GM18909 (cell line): ENCODE results near the gene GYPE.
"Not testable (repeated sequence)": the region's sequence is repeated elsewhere in the genome, so short reads cannot be mapped to it uniquely, and the experiment has no call there.

Experiments used
- ATAC-seq: cut with Tn5 transposase; IDR thresholded peaks from one replicate; pipeline ENCODE4 v1.9.1; 2021; ENCODE audit warnings: mild to moderate bottlenecking; ENCODE audit not compliant: unreplicated experiment, poor library complexity

GYPE gene

DNA sequence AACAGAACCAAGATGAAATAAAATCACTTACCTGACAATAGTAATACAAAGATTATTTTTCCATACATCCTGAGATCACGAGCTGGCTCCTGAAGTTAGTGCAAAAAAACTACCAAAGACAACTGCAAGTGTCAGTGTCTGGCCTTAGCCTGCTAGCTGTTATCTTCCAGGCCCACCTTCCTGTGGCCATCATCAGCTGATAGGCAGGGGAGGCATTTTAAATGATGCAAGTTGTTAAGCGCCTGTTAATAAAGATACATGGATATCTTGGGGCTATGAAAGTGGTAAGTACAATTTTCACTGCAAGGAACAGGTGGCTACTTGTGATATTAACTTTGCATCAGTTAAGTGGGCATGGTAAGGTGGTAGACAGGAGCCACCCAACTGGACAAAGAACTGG, at the start of gene GYPE:
GYPE (minus strand) TSS at position 120 of the 400 bp plus-strand sequence; CDS start at position 68, 52 bp downstream.
- ATAC-seq: not testable (repeated sequence)

DNA sequence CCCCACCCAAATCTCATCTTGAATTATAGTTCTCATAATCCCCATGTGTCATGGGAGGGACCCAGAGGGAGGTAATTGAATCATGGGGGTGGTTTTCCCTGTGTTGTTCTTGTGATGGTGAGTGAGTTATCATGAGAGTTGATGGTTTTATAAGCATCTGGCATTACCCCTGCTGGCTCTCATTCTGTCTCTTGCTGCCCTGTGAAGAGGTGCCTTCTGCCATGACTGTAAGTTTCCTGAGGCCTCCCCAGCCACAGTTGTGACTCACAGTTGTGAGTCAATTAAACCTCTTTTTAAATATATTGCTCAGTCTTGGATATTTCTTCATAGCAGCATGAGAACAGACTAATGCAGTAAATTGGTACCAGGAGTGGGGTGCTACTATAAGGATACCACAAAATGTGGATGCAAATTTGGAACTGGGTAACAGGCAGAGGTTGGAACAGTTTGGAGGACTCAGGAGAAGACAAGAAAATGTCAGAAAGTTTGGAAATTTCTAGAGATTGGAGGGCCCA, 46.2 kb upstream of the GYPE start:
- ATAC-seq: not testable (repeated sequence)

DNA sequence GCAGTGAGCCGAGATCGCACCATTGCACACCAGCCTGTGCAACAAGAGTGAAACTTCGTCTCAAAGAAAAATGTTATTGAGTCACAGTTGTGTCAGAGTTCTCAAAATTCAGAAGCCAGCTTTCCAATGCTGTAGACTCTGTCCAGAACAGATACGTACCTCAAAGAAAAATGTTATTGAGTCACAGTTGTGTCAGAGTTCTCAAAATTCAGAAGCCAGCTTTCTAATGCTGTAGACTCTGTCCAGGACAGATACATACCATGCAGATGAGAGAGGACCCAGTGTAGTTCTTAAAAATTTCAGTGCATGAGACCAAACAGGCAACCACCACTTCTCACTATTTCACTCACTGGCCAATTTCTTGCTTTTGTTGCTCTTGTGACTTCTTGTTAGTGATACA, 45.6 kb upstream of the GYPE start:
- not testable (repeated sequence) for ATAC-seq

DNA sequence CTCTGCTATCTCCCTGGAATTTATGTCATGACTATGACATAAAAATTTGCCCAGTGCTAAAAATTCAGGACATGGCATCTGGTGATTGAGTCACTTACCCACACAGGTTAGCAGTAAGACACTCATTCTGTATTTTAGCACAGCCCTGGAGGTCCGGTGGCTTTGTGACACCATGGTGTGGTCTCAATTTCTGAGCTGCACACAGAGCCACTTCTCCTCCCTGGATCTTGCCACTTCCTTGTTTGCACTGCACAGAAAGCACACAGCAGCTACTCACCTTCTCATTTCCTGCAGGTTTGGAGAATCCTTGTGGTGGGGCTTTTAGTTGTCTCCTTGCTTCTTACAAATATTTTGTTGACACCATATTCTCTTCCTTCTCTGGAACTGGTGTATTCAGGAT, 44.8 kb upstream of the GYPE start:
- not testable (repeated sequence) for ATAC-seq

DNA sequence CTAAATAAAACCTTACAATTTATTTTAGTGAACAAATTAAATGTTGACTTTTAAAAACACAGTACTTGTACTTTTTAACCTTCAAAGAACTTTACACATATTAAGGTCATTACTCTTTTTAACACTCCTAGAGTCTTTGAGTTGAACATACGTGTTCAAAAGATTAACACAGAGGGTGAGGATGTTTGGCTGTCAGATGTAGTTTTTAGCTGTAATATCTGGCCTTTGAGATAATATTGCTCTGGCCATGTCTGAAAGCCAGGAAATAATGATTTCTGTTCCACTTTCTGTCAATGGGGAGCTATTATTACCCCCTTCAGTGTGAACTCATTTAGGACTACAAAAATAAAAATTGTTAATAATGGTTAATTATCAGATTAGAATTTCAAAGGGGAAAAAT, 42.1 kb upstream of the GYPE start:
- ATAC-seq: not testable (repeated sequence)

DNA sequence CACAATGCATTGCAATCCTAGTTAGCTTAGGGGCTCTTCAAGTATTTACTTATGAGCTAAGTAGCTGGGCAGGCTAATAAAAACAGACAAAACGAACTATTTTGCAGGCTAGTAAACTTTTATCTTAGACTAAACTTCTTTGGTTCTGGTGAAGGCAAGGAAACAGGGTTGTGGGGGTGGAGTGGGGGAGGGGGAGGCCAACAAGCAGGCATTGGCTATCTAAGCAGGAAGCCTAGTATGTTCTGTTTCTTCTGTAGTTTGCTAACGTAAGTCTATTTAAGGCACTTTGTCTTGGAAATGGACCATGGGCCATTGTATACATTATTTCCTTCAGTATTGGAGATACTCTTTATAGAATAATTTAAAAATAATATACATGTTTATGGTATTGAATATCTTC, 35.3 kb upstream of the GYPE start:
- not testable (repeated sequence) for ATAC-seq

DNA sequence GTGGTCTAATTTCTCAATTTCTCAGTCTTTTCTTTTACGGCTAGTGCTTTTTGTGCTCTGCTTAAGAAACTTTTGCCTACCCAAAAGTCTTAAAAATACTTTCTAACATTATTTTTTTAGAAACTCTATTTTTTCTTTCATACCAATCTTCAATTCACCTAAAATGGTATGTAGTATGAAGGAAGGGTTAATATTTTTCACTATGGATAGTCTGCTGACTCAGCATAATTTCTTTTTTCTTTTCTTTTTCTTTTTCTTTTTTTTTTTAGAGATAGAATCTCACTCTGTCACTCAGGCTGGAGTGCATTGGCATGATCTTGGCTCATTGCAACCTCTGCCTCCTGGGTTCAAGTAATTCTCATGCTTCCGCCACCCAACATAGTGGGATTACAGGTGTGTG, 34.2 kb upstream of the GYPE start:
- ATAC-seq: no peak

DNA sequence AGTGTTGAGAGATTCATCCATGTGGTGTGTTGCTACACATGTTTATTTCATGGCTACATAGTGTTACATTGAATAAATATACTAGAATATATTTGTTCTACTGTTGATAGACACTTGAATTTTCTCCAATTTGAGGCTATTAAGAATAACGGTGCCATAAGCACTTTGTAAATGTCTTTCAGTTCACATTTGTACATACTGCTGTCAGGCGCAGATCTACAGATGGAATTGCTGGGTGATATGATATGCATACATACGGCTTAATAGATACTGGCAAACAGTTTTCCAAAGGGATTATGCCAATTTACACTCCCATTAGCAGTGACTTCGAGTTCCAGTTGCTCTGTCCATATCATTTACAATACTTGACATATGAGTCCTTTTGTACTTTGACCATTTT, 33.5 kb upstream of the GYPE start:
- ATAC-seq: not testable (repeated sequence)

DNA sequence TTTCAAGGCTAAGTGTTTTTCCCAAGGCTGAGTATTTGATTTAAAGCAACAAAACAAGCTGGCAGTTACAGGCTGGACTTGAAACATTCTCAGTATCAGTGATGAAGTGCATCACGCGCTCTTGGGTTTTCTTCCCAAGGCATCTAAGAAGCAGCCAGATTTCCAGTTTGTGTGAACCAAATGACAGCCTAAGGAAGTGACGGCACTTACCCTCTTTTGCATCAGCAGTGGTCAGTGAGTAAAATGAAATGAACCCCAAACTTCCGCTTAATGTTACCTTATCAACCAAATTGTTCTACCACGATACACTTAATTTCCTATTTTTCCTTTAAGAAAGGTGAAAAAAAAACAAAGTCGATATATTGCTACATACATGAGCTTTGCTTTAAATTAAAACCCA, 15.8 kb upstream of the GYPE start:
- no peak for ATAC-seq

DNA sequence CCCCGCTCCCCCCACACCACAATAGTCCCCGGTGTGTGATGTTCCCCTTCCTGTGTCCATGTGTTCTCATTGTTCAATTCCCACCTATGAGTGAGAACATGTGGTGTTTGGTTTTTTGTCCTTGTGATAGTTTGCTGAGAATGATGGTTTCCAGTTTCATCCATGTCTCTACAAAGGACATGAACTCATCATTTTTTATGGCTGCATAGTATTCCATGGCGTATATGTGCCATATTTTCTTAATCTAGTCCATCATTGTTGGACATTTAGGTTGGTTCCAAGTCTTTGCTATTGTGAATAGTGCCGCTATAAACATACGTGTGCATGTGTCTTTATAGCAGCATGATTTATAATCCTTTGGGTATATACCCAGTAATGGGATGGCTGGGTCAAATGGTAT, 11.1 kb upstream of the GYPE start:
- ATAC-seq: not testable (repeated sequence)

DNA sequence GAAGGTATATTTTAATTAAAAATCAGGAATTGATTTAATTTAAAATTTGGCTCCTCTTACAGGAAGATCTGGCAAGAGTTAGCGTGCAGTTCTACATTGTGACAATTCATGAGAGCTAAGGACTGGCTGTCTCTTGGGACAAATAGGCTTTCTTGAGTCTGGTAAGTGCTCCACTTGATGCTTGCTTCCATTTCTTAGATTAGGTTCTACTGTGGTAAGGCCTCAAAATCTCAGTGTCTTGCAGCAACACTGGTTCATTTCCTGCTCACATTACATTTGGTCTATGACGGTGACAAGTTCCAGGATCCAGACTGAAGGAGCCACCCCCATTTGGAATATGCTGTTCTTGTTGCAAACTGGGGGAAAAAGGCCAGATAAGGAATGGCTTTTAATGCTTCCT, 7.1 kb upstream of the GYPE start:
- peak; percentile 32 for ATAC-seq

DNA sequence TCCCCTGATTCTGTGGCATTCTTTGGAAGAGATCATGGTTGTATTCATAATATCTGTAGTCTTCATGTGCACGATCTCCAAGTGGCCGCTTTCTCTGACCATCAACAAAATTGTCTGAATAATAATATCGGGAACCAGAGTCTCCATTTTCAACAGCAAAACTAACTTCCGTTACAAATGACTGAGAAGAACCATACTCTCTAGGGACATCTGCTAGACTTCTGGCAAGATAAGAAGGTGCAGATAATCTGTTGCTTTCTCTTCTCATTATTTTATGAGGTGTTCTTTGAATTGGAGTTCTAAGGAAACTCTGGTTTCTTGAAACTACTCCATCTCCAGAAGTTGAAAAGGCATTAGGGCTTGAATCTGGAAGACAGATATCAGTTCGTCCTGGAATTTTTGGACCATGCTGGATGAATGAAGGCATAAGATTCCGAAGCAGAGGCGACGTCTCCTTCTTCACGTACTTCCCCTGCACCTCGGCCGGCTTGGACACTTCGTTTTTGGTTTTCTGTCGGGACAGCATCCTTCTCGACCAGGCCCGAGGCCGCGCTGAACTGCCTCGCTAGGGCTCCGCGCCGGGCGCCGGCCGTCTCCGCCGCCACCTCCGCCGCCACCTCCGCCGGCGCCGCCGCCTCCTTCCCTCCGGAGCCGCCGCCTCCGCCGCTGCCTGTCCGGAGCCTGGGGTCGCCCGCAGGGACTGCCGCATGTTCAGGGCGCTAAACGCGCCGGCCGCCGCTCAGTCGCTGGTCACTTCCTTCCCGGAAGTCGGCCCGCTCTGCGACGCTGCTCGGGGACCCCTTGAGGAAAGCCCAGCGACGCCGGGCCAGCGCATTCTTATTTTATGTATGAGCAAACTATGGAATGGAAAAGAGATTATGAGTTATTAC, 6.4 kb upstream of the GYPE start:
- ATAC-seq: peak; percentile 77

DNA sequence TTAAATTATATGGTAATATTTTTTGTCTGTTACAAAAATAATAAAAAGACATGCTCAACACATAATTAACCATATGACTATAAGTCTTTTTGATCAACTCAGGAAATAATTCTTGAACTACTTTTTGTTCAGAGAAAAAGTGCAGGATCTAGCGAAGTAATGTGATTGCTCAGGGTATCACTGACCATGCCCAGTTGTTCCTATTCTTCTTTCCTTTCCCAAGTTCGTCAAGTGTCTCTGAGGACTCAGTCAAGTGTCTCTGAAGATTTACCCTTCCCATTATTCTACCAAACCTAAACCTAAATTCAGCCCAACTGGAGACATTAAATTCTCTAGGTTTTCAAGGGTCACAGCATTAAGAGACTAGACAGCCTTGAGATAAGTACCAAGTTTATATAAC, 5.5 kb upstream of the GYPE start:
- ATAC-seq: not testable (repeated sequence)

DNA sequence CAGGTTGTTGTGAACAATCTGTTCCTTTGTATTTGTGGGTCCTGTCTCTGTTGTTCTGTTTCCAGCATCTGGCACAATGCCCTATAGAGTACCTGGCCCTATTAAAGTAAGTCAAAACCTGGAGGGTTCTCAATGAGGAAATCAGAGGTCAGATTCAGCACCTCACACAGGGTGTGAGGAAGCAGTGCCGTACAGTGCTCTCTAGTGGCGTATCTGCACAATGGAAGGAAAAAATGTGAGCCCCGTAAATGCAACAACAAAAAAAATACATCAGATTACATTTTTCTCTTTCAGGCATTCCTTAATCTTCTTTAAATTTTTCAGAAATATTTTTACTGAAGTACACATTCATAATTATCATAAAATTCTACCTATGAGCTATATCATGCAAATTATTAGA, 2.5 kb upstream of the GYPE start:
- peak; percentile 52 for ATAC-seq

DNA sequence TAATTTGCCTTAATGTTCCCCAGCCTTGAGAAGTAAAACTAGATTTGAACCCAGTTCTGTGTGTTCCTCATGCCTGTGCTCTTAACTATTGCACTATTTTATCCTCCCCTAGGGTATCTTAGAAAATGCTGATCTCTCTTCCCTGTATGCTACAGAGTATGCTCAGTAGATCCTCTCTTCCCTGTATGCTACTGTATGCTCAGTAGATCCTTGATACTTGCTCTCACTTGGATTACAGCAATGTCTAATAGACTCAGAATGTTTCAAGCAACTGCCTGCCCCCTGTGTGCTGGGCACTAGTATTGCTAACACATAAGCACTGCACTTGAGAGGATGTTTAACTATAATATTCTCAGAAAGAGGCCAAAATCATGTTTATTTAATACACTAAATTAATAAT, 928 bp downstream of the GYPE start:
- not testable (repeated sequence) for ATAC-seq

DNA sequence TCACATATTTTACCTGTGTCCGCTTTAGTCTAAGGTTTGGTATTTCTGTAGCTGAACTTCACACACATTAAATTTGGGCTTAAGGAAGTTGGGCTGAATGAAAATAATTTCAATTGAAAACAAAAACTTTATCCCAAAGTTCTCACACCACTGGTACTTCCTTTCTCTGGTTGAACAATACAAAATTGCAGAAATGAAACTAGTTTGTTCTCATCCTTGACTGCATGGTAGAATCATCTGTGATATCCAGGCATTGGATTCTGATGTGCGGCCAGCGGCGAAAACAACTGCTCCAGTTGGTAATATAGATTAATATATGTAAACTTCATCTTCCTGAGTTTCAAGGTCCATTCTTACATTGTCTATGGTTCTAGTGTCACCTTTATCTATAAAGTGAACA, 15.0 kb downstream of the GYPE start:
- not testable (repeated sequence) for ATAC-seq

DNA sequence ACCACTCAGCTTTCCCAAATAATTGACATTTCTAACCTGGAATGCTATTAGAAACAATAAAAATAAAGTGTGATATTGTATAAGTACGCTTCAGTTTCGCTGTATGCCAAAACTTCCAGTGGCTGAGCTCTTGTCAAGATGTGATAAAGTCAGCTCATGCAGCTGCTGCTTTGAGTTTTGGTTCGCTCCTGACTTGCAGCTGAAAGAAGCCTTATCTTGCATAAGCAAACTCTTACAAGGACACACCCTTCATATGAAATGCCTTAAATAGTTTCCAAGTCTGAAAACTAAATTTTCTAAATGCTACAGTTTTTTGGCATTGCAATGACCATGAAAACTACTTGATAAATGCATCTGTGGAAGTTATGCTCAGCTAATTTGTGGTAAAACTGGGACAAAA, 17.2 kb downstream of the GYPE start:
- ATAC-seq: not testable (repeated sequence)

DNA sequence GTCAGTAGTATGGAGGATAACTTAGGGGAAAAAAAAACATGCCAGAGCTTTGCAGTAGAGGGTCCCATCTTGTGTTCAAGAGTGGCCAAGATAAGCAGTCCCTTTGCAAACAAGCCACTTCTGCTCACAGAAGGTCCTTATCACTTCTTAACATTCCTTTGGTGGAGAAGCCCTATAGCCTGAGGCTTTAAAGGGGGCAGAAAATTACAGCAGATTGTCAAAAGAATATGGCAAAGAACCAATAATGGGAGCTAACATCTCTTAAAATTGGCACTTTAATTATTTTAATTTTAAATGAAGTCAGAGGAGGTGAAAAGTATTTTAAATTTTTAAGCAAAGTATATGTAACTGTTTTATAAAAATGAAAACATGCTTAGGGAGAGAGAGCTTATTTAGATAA, 20.4 kb downstream of the GYPE start:
- not testable (repeated sequence) for ATAC-seq

DNA sequence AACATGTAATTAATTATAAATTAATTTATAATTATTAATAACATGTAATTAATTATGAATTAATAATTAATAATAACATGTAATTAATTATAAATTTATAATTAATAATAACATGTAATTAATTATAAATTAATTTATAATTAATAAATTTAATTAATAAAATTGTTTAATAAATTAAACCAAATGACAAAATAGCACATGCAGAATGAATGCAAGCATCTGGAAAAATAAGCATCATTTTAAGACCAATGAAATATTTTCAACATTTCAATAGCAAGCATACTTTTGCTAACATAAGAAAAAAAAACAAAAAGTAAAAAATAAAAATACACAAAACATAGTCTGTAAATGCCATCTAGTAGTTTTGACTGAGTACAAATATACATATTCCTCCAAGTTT, 21.8 kb downstream of the GYPE start:
- no peak for ATAC-seq

DNA sequence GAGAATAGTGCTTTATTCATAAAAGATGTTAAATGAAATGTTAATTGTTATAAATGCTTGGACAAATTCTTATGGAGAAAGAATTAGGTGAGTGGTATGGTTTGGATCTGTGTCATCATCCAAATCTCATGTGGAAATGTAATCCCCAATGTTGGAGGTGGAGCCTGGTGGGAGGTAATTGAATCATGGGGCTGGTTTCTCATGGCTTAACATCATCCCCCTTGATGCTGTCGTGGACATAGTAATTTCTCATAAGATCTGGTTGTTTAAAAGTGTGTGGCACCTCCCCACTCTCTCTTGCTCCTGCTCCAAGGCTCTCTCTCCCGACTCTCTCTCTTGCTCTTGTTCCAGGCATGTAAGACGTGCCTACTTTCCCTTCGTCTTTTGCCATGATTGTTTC, 22.5 kb downstream of the GYPE start:
- ATAC-seq: no peak

DNA sequence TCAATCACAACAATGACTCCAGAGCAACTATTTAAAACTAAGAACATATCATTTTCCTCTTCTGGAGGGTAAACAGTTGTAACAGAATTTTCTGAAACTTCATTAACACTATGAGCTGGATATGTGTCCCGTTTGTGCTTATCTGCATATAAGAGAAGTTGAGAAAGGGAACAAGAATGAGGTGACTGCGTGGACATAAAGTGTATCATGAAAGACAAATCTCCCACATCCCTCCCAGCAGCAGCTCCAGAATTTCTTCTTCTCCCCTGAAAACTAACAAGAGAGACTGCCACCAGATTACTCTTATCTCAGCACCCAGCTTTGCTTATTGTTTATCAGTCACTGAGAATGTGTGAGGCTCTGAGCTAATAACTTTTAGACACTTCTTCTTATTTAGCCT, 25.8 kb downstream of the GYPE start:
- ATAC-seq: not testable (repeated sequence)

DNA sequence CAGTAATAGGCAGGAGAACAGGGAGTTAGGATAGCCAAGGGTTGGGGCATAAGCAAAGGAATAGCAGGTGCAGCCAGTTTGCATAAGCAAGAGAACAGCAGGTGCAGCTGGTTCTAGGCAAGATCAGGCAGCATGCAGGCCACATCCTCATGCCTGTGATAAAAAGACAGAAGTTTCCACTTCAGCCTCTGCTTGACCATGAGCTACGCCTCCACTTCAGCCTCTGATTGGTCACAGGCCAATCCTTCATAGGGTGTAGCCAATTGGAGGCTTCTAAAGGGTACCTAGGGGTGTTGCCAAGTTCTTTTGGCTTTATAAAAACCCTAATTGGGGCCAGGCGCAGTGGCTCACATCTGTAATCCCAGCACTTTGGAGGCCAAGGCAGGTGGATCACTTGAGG, 30.0 kb downstream of the GYPE start:
- ATAC-seq: peak; percentile 63
